ENCODE results near the gene CA4.
"Not testable (repeated sequence)": the region's sequence is repeated elsewhere in the genome, so short reads cannot be mapped to it uniquely, and the experiment has no call there.

CA4 gene

GRCh38 chr17:60186846-60187745, 37.3 kb downstream of the CA4 start:
- not testable (repeated sequence) for H3K27ac ChIP-seq

DNA sequence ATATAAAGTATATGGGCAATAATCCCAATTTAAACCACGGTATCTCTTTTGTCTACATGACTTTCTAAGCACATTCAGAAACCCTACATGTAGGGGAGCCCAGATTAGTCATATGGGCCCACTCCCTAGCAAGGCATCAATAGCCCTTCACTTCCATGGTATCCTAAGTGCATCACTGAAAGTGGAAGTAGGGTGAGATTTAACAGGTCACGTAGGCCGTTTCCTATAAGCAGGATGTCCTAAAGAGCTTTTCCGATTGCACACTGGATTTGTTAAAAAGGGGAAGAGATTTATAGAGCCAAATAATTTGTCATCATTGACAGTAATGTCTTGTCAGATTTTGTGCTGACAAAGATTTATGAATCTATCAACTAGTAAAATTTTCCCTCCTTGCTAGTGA, 39.0 kb downstream of the CA4 start:
- TF ChIP-seq ZFX (IDR thresholded peaks at IDR 0.05; ENCODE audit: borderline replicate concordance), result no peak
- TF ChIP-seq, protein P1, sequence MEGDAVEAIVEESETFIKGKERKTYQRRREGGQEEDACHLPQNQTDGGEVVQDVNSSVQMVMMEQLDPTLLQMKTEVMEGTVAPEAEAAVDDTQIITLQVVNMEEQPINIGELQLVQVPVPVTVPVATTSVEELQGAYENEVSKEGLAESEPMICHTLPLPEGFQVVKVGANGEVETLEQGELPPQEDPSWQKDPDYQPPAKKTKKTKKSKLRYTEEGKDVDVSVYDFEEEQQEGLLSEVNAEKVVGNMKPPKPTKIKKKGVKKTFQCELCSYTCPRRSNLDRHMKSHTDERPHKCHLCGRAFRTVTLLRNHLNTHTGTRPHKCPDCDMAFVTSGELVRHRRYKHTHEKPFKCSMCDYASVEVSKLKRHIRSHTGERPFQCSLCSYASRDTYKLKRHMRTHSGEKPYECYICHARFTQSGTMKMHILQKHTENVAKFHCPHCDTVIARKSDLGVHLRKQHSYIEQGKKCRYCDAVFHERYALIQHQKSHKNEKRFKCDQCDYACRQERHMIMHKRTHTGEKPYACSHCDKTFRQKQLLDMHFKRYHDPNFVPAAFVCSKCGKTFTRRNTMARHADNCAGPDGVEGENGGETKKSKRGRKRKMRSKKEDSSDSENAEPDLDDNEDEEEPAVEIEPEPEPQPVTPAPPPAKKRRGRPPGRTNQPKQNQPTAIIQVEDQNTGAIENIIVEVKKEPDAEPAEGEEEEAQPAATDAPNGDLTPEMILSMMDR (IDR thresholded peaks at IDR 0.05), result no peak
- no peak overlapping the region for H3K27ac ChIP-seq

DNA sequence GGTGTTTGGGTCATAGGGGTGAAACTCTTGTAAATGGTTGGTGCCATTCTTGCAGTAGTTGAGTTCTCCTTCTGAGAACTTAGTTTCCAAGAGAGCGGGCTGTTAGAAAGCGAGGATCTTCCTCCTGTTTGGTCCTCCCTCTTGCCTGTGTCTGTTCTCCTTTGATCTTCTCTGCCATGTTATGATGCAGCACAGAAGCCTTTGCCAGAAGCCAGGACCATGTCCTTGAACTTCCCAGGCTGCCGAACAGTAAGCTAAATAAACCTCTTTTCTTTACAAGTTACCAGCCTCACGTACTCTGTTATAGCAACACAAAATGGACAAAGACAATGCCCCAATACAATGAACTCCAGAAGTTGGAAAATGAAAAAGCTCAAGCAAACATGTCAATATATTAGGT, 40.3 kb downstream of the CA4 start:
- H3K27ac ChIP-seq, result not testable (repeated sequence)

- not testable (repeated sequence) for H3K27ac ChIP-seq
These were observed 43.3 kb downstream of the CA4 start for GRCh38 chr17:60193032-60193431.

- TF ChIP-seq, protein P1 (IDR thresholded peaks at IDR 0.05), result no peak
- no peak for TF ChIP-seq ZFX (IDR thresholded peaks at IDR 0.05; ENCODE audit: borderline replicate concordance)
- H3K27ac ChIP-seq, result no peak overlapping the region
These were observed 43.7 kb downstream of the CA4 start for GRCh38 chr17:60193482-60193881.

DNA sequence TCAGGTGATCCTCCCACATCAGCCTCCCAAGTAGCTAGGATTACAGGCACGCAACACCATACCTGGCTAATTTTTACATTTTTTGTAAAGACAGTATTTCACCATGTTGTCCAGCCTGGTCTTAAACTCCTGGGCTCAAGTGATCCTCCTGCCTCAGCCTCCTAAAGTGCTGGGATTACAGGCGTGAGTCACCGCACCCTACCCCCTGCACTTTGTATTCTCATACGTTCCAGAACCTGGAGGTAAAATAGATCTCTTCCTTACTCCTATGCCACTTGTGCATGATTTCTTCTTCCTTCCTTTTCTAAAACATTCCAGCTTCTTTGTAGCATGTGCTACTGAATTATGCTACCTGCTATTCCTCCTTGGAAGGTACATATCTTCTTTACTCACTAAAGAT, 44.4 kb downstream of the CA4 start:
- not testable (repeated sequence) for H3K27ac ChIP-seq

GRCh38 chr17:60198630-60199029, 48.9 kb downstream of the CA4 start:
- peak overlapping the region; percentile 4; the same call in 1 of the 2 replicates for H3K27ac ChIP-seq

GRCh38 chr17:60205782-60206181, 56.0 kb downstream of the CA4 start:
- H3K27ac ChIP-seq, result not testable (repeated sequence)

GRCh38 chr17:60208302-60208701, 58.5 kb downstream of the CA4 start:
- not testable (repeated sequence) for H3K27ac ChIP-seq

Data from 22Rv1 (cell line).